HepG2 (cell line): ENCODE results near the gene CDCA5. TPM values are rescaled to one million over a fixed set of nuclear protein-coding genes. Genes with fewer than 3 reads are reported as not detected.

Source experiments
- ATAC-seq: fragments of 200-7000 bp; cut with Tn5 transposase; 3 replicates; pipeline ENCODE4 v1.9.1; 2020; ENCODE audit warnings: mild to moderate bottlenecking, moderate library complexity
- BruUV-seq: library from RNA; stranded (reverse); fragments of 400-500 nt; replicated peaks from 2 replicates; lab custom pipeline; 2021; lab: Mats Ljungman, UMichigan
- CTCF ChIA-PET: fragments of 300-600 bp; formaldehyde crosslinking; extraction: SDS; loops from one replicate; lab custom pipeline; 2021; ENCODE audit warnings: low total read pairs, inconsistent platforms, low intra/inter-chr PET ratio; lab: Yijun Ruan, JAX
- POLR2A ChIA-PET: fragments of 350-600 bp; sonication (Branson Sonifier 250); formaldehyde crosslinking; loops from one replicate; lab custom pipeline; 2020; ENCODE audit warnings: antibody characterized with exemption, inconsistent platforms; lab: Yijun Ruan, JAX
- DNase-seq: peaks from one replicate; pipeline ENCODE4 v3.0.0-alpha.2; 2015; ENCODE audit warnings: low spot score
- FAIRE-seq: peaks from 3 replicates; lab custom pipeline; 2011; peaks lifted over from hg19 to GRCh38; lab: Jason Lieb, UNC
- H2AFZ ChIP-seq: one replicate; pipeline ENCODE4 v1.6.1; 2011; ENCODE audit warnings: low read length, inconsistent platforms
- H3K27ac ChIP-seq: fragments of 300-600 bp; 3 replicates; pipeline ENCODE4 v1.8.0; 2011; ENCODE audit warnings: mixed run types, mild to moderate bottlenecking, mixed read lengths, low read length, inconsistent platforms; ENCODE audit not compliant: insufficient read depth; ENCODE audit errors: extremely low read length
- H3K27me3 ChIP-seq, 2 experiments: fragments of 200-600 bp in 1 of 2; 2 replicates in 1 of 2; 3 replicates in 1 of 2; pipeline versions ENCODE4 v1.6.0 to v1.8.0; 2011; ENCODE audit warnings: low read length in 2 of 2, mild to moderate bottlenecking in 2 of 2, moderate library complexity in 2 of 2, inconsistent platforms in 1 of 2; ENCODE audit not compliant: insufficient read depth in 2 of 2, control insufficient read depth in 1 of 2
- H3K36me3 ChIP-seq, 2 experiments: fragments of 200-600 bp in 1 of 2; replicated peaks in 1 of 2; 2 replicates in 1 of 2; 3 replicates in 1 of 2; pipeline versions ENCODE4 v1.5.1 to v1.8.0; 2011; ENCODE audit warnings: low read length in 2 of 2, inconsistent platforms in 1 of 2; ENCODE audit not compliant: insufficient read depth in 2 of 2, control insufficient read depth in 1 of 2
- H3K4me1 ChIP-seq: 2 replicates; pipeline ENCODE4 v1.5.1; 2012; ENCODE audit warnings: low read length, inconsistent platforms; ENCODE audit not compliant: insufficient read depth
- H3K4me2 ChIP-seq: 2 replicates; pipeline ENCODE4 v1.6.0; 2011; ENCODE audit warnings: low read depth, low read length, inconsistent platforms
- H3K4me3 ChIP-seq, 3 experiments: fragments of 200-600 bp in 1 of 3; sonication (generic), shearing (Covaris generic) in 1 of 3; replicated peaks in 1 of 3; 2 replicates each; pipeline ENCODE4 v1.5.1; 2011 to 2016; ENCODE audit warnings: low read length in 3 of 3, inconsistent platforms in 2 of 3, low read depth in 2 of 3, mild to moderate bottlenecking in 2 of 3, control low read depth in 1 of 3, mixed read lengths in 1 of 3; ENCODE audit not compliant: insufficient read depth in 1 of 3
- H3K79me2 ChIP-seq: one replicate; pipeline ENCODE4 v1.6.1; 2011; ENCODE audit warnings: low read length, inconsistent platforms; ENCODE audit not compliant: insufficient read depth
- H3K9ac ChIP-seq: 2 replicates; pipeline ENCODE4 v1.6.0; 2011; ENCODE audit warnings: mild to moderate bottlenecking, low read depth, low read length, inconsistent platforms; ENCODE audit not compliant: insufficient read depth
- H3K9me3 ChIP-seq: 2 replicates; pipeline ENCODE4 v1.5.1; 2012; ENCODE audit warnings: mild to moderate bottlenecking, low read length
- H4K20me1 ChIP-seq: 2 replicates; pipeline ENCODE4 v1.6.0; 2011; ENCODE audit warnings: inconsistent platforms, mild to moderate bottlenecking, low read length, moderate library complexity; ENCODE audit not compliant: insufficient read depth
- AGO2 ChIP-seq: fragments of 200-400 bp; formaldehyde crosslinking; optimal IDR thresholded peaks from 2 replicates; pipeline ENCODE3; 2017; ENCODE audit warnings: mild to moderate bottlenecking, low read depth, low read length, moderate library complexity
- ETV5 ChIP-seq: IDR thresholded peaks from 2 replicates; pipeline ENCODE4 v1.6.1; 2018; ENCODE audit warnings: missing biosample characterization, missing genetic modification reagents, inconsistent platforms, borderline replicate concordance
- HMG20B ChIP-seq: conservative IDR thresholded peaks from 2 replicates; pipeline ENCODE4 v1.6.1; 2016; ENCODE audit warnings: missing genetic modification reagents, missing compliant biosample characterization
- HNRNPK ChIP-seq: fragments of 200-400 bp; formaldehyde crosslinking; IDR thresholded peaks from 2 replicates; pipeline ENCODE4 v1.6.1; 2018; ENCODE audit warnings: low read length, low read depth, moderate library complexity, mild to moderate bottlenecking; ENCODE audit not compliant: poor library complexity, severe bottlenecking
- JUNB ChIP-seq: sonication (generic); formaldehyde crosslinking; IDR thresholded peaks from 2 replicates; pipeline ENCODE4 v1.8.0; 2022; ENCODE audit warnings: missing genetic modification reagents, mild to moderate bottlenecking, borderline replicate concordance
- KDM2A ChIP-seq: sonication (generic); formaldehyde crosslinking; IDR thresholded peaks from 2 replicates; pipeline ENCODE4 v1.4.0; 2020; ENCODE audit warnings: low read depth, missing genetic modification reagents, borderline replicate concordance
- POLR2AphosphoS2 ChIP-seq: IDR thresholded peaks from 2 replicates; pipeline ENCODE4 v1.6.1; 2011; ENCODE audit warnings: low read depth, low read length, improper control_type of control experiment
- RBM22 ChIP-seq: fragments of 200-400 bp; formaldehyde crosslinking; optimal IDR thresholded peaks from 2 replicates; pipeline ENCODE3; 2017; ENCODE audit warnings: mild to moderate bottlenecking, low read length, moderate library complexity
- ZNF614 ChIP-seq: IDR thresholded peaks from 2 replicates; pipeline ENCODE4 v1.6.1; 2018; ENCODE audit warnings: missing biosample characterization, missing genetic modification reagents, inconsistent platforms, borderline replicate concordance
- WGBS: methylation state at CpG from one replicate; pipeline ENCODE4 v1.1.6; 2017; ENCODE audit warnings: low lambda C conversion rate; 5-methylcytosine and 5-hydroxymethylcytosine counted together
- in situ Hi-C: cut with HindIII; loops from 2 replicates; pipeline ENCODE4 v1.10.0; 2017; ENCODE audit warnings: low pct_unique_long_range_greater_than_20kb; ENCODE audit not compliant: extremely low pct_ligation_motif_present
- intact Hi-C: fragments of 100-400 bp; cut with micrococcal nuclease; formaldehyde crosslinking; loops from one replicate; pipeline ENCODE4 v1.10.0; 2022; ENCODE audit not compliant: unreplicated experiment
- polyA plus RNA-seq, 8 experiments: library from polyadenylated mRNA; depleted of rRNA in 3 of 8; stranded (reverse) in 7 of 8; unstranded in 1 of 8; fragments of >200 nt; fragmentation: Illumina TruSeq in 4 of 8; extraction: Trizol in 4 of 8; gene quantifications; 2 replicates each; pipeline versions ENCODE4 v1.2.1 to v1.2.3, GENCODE V29; 2011 to 2016; ENCODE audit warnings: low read depth in 4 of 8, missing spikeins in 1 of 8, mixed read lengths in 1 of 8; ENCODE audit not compliant: insufficient read depth in 1 of 8
- total RNA-seq, 5 experiments: library from RNA; depleted of rRNA; stranded (reverse); fragments of >200 nt; fragmentation: Illumina TruSeq; extraction: Trizol; gene quantifications; 2 replicates each; pipeline ENCODE4 v1.2.3, GENCODE V29; 2016; ENCODE audit warnings: low read depth in 1 of 5
- TF ChIP-seq, protein P1 (sequence below), 2 experiments: fragments of 450-650 bp in 1 of 2; sonication (generic) in 1 of 2; formaldehyde crosslinking; IDR thresholded peaks; 2 replicates each; pipeline versions ENCODE4 v1.5.0 to v1.8.0; 2020 to 2022; ENCODE audit warnings: mild to moderate bottlenecking in 1 of 2, missing genetic modification reagents in 1 of 2

The CDCA5 gene
- total and polyA plus RNA-seq, 2 of the 13 experiments (the other 11 are each of a cell fraction or from before 2014, with no cell fraction given) = 13.5 to 50.6 TPM

- TF ChIP-seq RBM22 = peak; percentile 79
- TF ChIP-seq ZNF614 (CRISPR knock-in tag) = 0 out of 2 replicates have a peak, but pooled peaks have one; percentile 44
- TF ChIP-seq, all 625 proteins: peak for 54
Measured at GRCh38 chr11:65110354-65110861, 26.6 kb upstream of the CDCA5 start (continued).

DNA sequence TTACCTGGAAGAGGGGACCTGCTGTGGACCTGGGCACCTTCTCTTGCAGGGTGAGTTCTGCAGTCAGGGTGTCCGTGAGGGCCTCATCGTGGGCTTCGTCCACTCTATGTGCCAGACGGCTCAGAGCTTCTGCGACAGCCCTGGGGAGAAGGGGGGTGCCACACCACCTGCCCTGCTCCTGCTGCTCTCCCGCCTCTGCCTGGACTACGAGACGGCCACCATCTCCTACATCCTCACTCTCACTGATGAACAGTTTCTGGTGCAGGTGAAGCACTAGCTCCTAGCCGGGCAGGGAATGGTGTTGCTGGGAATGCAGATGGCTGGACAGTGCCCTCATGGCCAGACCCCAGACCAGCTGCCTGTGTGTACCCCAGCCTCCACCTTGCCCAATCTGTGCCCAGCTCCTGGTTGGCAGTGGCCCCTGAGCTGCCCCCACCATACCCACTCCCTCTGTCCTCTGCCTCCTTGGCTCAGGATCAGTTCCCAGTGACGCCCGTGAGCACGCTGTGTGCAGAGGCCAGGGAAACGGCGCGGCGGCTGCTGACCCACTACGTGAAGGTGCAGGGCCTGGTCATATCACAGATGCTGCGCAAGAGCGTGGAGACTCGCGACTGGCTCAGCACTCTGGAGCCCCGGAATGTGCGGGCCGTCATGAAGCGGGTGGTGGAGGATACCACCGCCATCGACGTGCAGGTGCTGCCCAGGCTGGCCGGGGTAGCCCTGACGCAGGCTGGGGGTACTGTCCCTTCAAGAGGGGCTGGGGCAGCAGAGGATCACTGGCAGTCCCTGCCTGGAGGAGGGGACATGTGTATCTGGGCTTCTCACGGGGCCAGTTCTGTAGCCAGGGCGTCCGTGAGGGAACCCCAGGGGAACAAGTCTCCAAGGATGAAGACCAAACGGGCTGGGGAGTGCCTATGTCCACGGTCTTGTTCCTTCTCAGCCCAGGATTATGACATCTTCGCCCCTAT lies 25.7 kb upstream of the CDCA5 start:
- peaks cover 7% of the 10 kb centered on the region for H3K79me2 ChIP-seq
- H3K27me3 ChIP-seq = no peaks in the 10 kb centered on the region
- DNase-seq (no peak), ATAC-seq (no peak), FAIRE-seq (no peak)
- in situ Hi-C loops = loop anchor here (5.0 kb wide), 1 partner anchor 73 kb away; the partner anchor contains the start of gene CAPN1
- WGBS = 95% methylated on average over 26 of the region's 36 CpGs
- ChIA-PET POLR2A (interaction anchor here (0.8 to 5.0 kb wide), 11 partner anchors 10 to 331 kb away, joined by 3 to 86 read pairs (median 9); partner anchors contain the start of genes BATF2, CAPN1, DPF2 and FAU), CTCF (interaction anchor here (1.4 to 1.5 kb wide), 2 partner anchors 71 to 144 kb away, joined by 4 to 9 read pairs; no protein-coding TSS in a partner anchor)
- H3K9me3 ChIP-seq = no peaks in the 10 kb centered on the region
- intact Hi-C loops = loop anchor here (2.0 kb wide), 1 partner anchor 13 kb away; the partner anchor contains the start of gene VPS51
- no peak overlapping the region for H2AFZ ChIP-seq
- H3K27ac ChIP-seq = no peak overlapping the region
- BruUV-seq = no TSS peak
- no peaks in the 10 kb centered on the region for H4K20me1 ChIP-seq
- peaks cover 7 to 25% of the 10 kb centered on the region in 2 experiments; a peak in 3 of 5 replicates for H3K36me3 ChIP-seq
- no peak overlapping the region for H3K9ac ChIP-seq
- TF ChIP-seq KDM2A (CRISPR knock-in tag) = 0 out of 2 replicates have a peak, but pooled peaks have one; percentile 9
- 0 out of 2 replicates have a peak, but pooled peaks have one; percentile 45 for TF ChIP-seq POLR2AphosphoS2
- peak; percentile 87 for TF ChIP-seq AGO2
- TF ChIP-seq, protein P1, sequence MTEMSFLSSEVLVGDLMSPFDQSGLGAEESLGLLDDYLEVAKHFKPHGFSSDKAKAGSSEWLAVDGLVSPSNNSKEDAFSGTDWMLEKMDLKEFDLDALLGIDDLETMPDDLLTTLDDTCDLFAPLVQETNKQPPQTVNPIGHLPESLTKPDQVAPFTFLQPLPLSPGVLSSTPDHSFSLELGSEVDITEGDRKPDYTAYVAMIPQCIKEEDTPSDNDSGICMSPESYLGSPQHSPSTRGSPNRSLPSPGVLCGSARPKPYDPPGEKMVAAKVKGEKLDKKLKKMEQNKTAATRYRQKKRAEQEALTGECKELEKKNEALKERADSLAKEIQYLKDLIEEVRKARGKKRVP (CRISPR knock-in tag; IDR thresholded peaks at IDR 0.05) = no peak
- no peak for TF ChIP-seq HMG20B (CRISPR knock-in tag)
- TF ChIP-seq HNRNPK = no peak
- 0 out of 2 replicates have a peak, but pooled peaks have one; percentile 2 for TF ChIP-seq ETV5 (CRISPR knock-in tag)
- TF ChIP-seq JUNB (CRISPR knock-in tag) = no peak
- H3K4me2 ChIP-seq = no peak overlapping the region
- no peak overlapping the region for H3K4me3 ChIP-seq
- H3K4me1 ChIP-seq = peaks cover 24% of the 10 kb centered on the region
